ENCODE results near the gene GDA. TPM values are rescaled to one million over a fixed set of nuclear protein-coding genes. Genes with fewer than 3 reads are reported as not detected.

Gene GDA
- total and polyA plus RNA-seq, 10 donors: 0.02 to 0.19 (median 0.05) TPM; not detected in 6

DNA sequence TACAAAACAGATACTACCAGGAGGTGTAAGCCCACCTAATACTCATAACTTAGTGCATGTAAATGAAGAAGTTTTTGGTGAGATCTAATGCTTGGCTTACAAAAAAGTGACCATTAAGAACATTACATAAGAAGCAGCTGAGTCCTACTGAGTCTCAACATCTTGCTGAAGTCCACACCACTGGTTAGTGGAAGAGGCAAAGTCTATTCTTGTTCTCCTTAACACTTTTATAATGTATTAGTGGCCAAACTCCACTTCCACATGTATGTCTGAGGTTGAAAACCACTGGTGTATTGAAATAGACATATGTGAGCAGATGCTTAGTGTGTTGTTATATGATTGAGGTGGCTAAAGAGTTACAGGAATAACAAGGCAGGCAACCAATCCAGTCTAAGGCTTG lies 18.9 kb upstream of the GDA start:
- peaks cover 0 to 16% (median 0%) of the 10 kb centered on the region in 7 donors for H3K27me3 ChIP-seq (replicated peaks in 1 of 7)
- intact Hi-C loops (cut with DNase I; ENCODE audit: low total_unique reads): no loop called here
- H3K36me3 ChIP-seq: no peaks in the 10 kb centered on the region
- DNase-seq: no peak
- no peaks in the 10 kb centered on the region for H3K4me1 ChIP-seq
- H3K4me3 ChIP-seq: no peak overlapping the region
- H3K9me3 ChIP-seq: no peaks in the 10 kb centered on the region
- TF ChIP-seq POLR2A (IDR thresholded peaks at IDR 0.05) (no peak), POLR2AphosphoS5 (IDR thresholded peaks at IDR 0.05) (no peak)
- TF ChIP-seq, protein P1, sequence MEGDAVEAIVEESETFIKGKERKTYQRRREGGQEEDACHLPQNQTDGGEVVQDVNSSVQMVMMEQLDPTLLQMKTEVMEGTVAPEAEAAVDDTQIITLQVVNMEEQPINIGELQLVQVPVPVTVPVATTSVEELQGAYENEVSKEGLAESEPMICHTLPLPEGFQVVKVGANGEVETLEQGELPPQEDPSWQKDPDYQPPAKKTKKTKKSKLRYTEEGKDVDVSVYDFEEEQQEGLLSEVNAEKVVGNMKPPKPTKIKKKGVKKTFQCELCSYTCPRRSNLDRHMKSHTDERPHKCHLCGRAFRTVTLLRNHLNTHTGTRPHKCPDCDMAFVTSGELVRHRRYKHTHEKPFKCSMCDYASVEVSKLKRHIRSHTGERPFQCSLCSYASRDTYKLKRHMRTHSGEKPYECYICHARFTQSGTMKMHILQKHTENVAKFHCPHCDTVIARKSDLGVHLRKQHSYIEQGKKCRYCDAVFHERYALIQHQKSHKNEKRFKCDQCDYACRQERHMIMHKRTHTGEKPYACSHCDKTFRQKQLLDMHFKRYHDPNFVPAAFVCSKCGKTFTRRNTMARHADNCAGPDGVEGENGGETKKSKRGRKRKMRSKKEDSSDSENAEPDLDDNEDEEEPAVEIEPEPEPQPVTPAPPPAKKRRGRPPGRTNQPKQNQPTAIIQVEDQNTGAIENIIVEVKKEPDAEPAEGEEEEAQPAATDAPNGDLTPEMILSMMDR (IDR thresholded peaks at IDR 0.05 in 8 of 11, conservative IDR thresholded peaks at IDR 0.05 in 3 of 11): no peak
- no peak overlapping the region for H3K27ac ChIP-seq

DNA sequence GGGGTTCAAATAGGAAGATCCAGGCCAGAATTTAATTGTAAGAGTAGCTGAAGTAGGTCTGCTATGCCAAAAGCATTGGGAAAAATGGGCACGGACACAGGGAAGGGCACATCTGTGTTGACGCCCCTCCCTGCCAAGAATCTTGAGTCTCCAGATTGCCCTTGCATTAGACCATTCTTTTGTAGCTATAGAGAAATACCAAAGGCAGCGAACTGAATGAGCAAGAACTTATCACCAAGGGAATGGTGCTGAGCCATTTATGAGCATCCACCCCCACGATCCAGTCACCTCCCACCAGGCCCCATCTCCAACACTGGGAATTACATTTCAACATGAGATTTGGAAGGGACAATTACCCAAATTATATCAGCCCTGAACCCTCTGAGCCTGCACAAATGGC lies 18.0 kb upstream of the GDA start:
- intact Hi-C loops (cut with DNase I; ENCODE audit: low total_unique reads): no loop called here
- no peak overlapping the region for H3K27ac ChIP-seq
- no peaks in the 10 kb centered on the region for H3K4me1 ChIP-seq
- DNase-seq: no peak
- H3K27me3 ChIP-seq (replicated peaks in 1 of 7): peaks cover 0 to 16% (median 0%) of the 10 kb centered on the region in 7 donors
- TF ChIP-seq POLR2AphosphoS5 (IDR thresholded peaks at IDR 0.05) (no peak), POLR2A (IDR thresholded peaks at IDR 0.05) (no peak)
- TF ChIP-seq, protein P1 (IDR thresholded peaks at IDR 0.05 in 8 of 11, conservative IDR thresholded peaks at IDR 0.05 in 3 of 11): no peak
- 81 to 93% (median 86%) methylated on average over 4 of the region's 4 CpGs for WGBS, 5 donors
- H3K4me3 ChIP-seq: no peak overlapping the region
- no peaks in the 10 kb centered on the region for H3K9me3 ChIP-seq
- H3K36me3 ChIP-seq: no peaks in the 10 kb centered on the region

DNA sequence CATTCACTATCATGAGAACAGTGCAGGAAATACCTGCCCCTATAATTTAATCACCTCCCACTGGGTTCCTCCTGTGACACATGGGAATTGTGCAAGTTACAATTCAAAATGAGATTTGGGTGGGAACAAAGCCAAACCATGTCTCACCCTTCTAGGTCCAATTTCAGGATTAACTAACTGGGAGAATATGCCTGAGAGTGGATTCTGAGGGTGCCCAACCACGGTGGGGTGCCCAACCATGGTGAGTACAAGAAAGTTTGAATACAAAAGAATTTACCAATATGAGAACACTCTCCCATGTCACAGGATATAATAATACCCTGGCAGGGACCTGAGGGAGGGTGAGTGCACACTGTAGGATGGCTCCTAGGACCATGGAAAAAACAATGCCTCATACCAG lies 17.2 kb upstream of the GDA start:
- H3K27ac ChIP-seq: no peak overlapping the region
- no peak overlapping the region for H3K4me3 ChIP-seq
- no peaks in the 10 kb centered on the region for H3K36me3 ChIP-seq
- intact Hi-C loops (cut with DNase I; ENCODE audit: low total_unique reads): no loop called here
- TF ChIP-seq POLR2A (IDR thresholded peaks at IDR 0.05): no peak
- no peak for TF ChIP-seq POLR2AphosphoS5 (IDR thresholded peaks at IDR 0.05)
- H3K4me1 ChIP-seq: no peaks in the 10 kb centered on the region
- WGBS, 5 donors: 75 to 79% (median 78%) methylated on average over 1 of the region's 1 CpG
- H3K27me3 ChIP-seq (replicated peaks in 1 of 7): peaks cover 0 to 16% (median 0%) of the 10 kb centered on the region in 7 donors
- no peak for DNase-seq
- H3K9me3 ChIP-seq: no peaks in the 10 kb centered on the region

DNA sequence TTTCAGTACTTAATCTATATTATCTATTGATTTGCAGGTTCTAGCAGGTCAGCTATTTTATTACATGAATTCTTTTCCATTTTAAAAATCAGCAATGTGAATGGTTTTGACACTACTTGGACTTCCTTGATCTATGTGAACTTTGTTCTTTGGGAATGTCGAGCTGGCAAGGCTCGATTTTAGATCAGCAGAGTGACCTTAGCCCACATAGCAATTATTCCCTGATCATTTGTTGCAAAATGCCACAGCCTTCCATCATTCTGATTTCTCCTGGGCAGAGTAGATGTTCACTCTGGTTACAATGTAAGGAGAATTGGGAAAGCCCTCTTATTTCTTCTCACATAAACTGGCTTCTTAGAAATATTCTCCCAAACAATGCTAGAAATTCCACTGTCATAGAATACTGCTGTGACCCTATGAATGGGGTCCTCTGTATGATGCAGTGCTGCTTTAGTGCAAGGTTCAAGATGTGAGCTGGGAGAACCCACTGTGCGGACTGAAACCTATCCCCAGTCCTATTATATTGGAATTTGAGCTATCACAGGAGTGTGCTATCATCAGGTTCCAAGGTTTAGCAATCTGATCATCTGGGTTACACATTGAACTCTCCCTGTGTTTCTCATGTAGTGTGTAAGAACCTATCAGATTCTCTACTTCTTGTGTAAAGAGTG lies 15.7 kb upstream of the GDA start:
- no peaks in the 10 kb centered on the region for H3K4me1 ChIP-seq
- intact Hi-C loops (cut with DNase I; ENCODE audit: low total_unique reads): no loop called here
- 71 to 78% (median 76%) methylated on average over 3 of the region's 3 CpGs for WGBS, 5 donors
- TF ChIP-seq POLR2AphosphoS5 (IDR thresholded peaks at IDR 0.05) (no peak), POLR2A (IDR thresholded peaks at IDR 0.05) (no peak)
- TF ChIP-seq, protein P1 (IDR thresholded peaks at IDR 0.05 in 8 of 11, conservative IDR thresholded peaks at IDR 0.05 in 3 of 11): no peak
- H3K36me3 ChIP-seq: no peaks in the 10 kb centered on the region
- H3K27me3 ChIP-seq (replicated peaks in 1 of 7): peaks cover 0 to 16% (median 0%) of the 10 kb centered on the region in 7 donors
- no peaks in the 10 kb centered on the region for H3K9me3 ChIP-seq
- no peak overlapping the region for H3K27ac ChIP-seq
- H3K4me3 ChIP-seq: no peak overlapping the region
- no peak for DNase-seq
